Tibial nerve (tissue), 3 donors: ENCODE measurements around the gene MAMLD1.

Source experiments
- CTCF ChIP-seq, 5 experiments: fragments of 200-600 bp in 3 of 5; fragments of 450-650 bp in 2 of 5; sonication (generic) in 3 of 5; IDR thresholded peaks; one replicate each; pipeline ENCODE4 v1.5.1; 2016 to 2019; ENCODE audit warnings: antibody characterized with exemption in 5 of 5, mild to moderate bottlenecking in 3 of 5, moderate library complexity in 2 of 5
- POLR2A ChIP-seq, 2 donors: fragments of 450-650 bp; IDR thresholded peaks; one replicate each; pipeline ENCODE4 v1.6.1; 2017; ENCODE audit warnings: antibody characterized with exemption in 2 of 2, mild to moderate bottlenecking in 2 of 2, moderate library complexity in 2 of 2

DNA sequence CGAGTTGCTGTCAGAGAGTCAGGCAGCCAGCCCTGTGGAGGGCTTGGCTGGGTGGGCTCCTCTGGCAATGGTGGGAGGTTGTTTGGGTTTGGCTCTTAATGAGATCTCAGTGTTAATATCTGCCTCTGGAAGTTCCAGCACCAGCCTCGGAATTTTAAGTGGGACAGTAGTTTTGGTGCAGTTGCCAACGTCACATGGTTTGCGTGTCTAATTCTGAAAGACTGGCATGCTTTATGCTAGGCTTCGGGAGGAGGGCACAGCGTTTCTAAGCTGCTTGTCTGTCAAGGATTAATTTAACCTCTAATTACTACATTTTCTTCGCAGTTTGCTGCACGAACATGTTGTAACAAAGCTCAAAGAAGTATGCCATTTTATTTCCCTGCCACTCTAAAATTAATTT, 9.2 kb downstream of the MAMLD1 start:
- no peak for TF ChIP-seq CTCF (IDR thresholded peaks at IDR 0.05)
- TF ChIP-seq POLR2A (IDR thresholded peaks at IDR 0.05) = no peak
